KMS-11 (cell line): Measurements from ENCODE around the gene MTNR1B.

Source experiments
- H2AFZ ChIP-seq: fragments of 200-600 bp; sonication (generic); 2 replicates; pipeline ENCODE4 v1.6.1; 2016; ENCODE audit warnings: antibody characterized with exemption, mixed run types, low read depth
- H3K27ac ChIP-seq: fragments of 200-600 bp; sonication (generic); 2 replicates; pipeline ENCODE4 v1.6.1; 2016; ENCODE audit warnings: mild to moderate bottlenecking, mixed run types
- H3K27me3 ChIP-seq: fragments of 200-600 bp; sonication (generic); 2 replicates; pipeline ENCODE4 v1.6.1; 2017; ENCODE audit warnings: mild to moderate bottlenecking, low read depth, mixed run types, moderate library complexity; ENCODE audit not compliant: insufficient read depth
- H3K36me3 ChIP-seq: fragments of 200-600 bp; sonication (generic); 2 replicates; pipeline ENCODE4 v1.6.1; 2017; ENCODE audit warnings: mild to moderate bottlenecking, mixed run types; ENCODE audit not compliant: insufficient read depth
- H3K4me1 ChIP-seq: fragments of 200-600 bp; sonication (generic); 2 replicates; pipeline ENCODE4 v1.6.1; 2016; ENCODE audit warnings: mild to moderate bottlenecking, low read depth, mixed run types; ENCODE audit not compliant: poor library complexity, severe bottlenecking
- H3K4me2 ChIP-seq: fragments of 200-600 bp; sonication (generic); 2 replicates; pipeline ENCODE4 v1.7.0; 2016; ENCODE audit warnings: mild to moderate bottlenecking, mixed run types
- H3K4me3 ChIP-seq: fragments of 200-600 bp; sonication (generic); IDR thresholded peaks from 2 replicates; pipeline ENCODE4 v1.6.1; 2017; ENCODE audit warnings: low read depth, low read length, mixed read lengths; ENCODE audit not compliant: insufficient read depth
- H3K79me2 ChIP-seq: fragments of 200-600 bp; sonication (generic); 2 replicates; pipeline ENCODE4 v1.6.1; 2016; ENCODE audit warnings: low read depth, mixed run types; ENCODE audit not compliant: insufficient read depth
- H3K9ac ChIP-seq: fragments of 200-600 bp; sonication (generic); 2 replicates; pipeline ENCODE4 v1.6.1; 2016; ENCODE audit warnings: mild to moderate bottlenecking, mixed run types
- H4K20me1 ChIP-seq: fragments of 200-600 bp; sonication (generic); 2 replicates; pipeline ENCODE4 v1.6.1; 2016; ENCODE audit warnings: mild to moderate bottlenecking, mixed run types; ENCODE audit not compliant: insufficient read depth
- CTCF ChIP-seq: fragments of 200-600 bp; sonication (generic); conservative IDR thresholded peaks from 2 replicates; pipeline ENCODE4 v1.6.1; 2017; ENCODE audit warnings: low read depth, mild to moderate bottlenecking, antibody characterized with exemption, low read length, moderate library complexity, mixed read lengths

Gene MTNR1B

GRCh38 chr11:92976681-92977080 lies 7.2 kb downstream of the MTNR1B start:
- Histone ChIP-seq H3K79me2 (no peaks in the 10 kb centered on the region), H2AFZ (no peak overlapping the region), H3K9ac (no peak overlapping the region), H3K27ac (no peak overlapping the region), H3K36me3 (no peaks in the 10 kb centered on the region), H3K4me2 (no peak overlapping the region), H3K4me3 (no peak overlapping the region), H3K4me1 (no peaks in the 10 kb centered on the region), H3K27me3 (no peaks in the 10 kb centered on the region), H4K20me1 (no peaks in the 10 kb centered on the region)
- TF ChIP-seq CTCF = no peak

GRCh38 chr11:92977401-92977800 lies 8.0 kb downstream of the MTNR1B start:
- H2AFZ ChIP-seq = no peak overlapping the region
- no peaks in the 10 kb centered on the region for H3K4me1 ChIP-seq
- H3K4me2 ChIP-seq = no peak overlapping the region
- H4K20me1 ChIP-seq = no peaks in the 10 kb centered on the region
- H3K36me3 ChIP-seq = no peaks in the 10 kb centered on the region
- H3K27me3 ChIP-seq = no peaks in the 10 kb centered on the region
- no peaks in the 10 kb centered on the region for H3K79me2 ChIP-seq
- TF ChIP-seq CTCF = no peak
- no peak overlapping the region for H3K4me3 ChIP-seq
- no peak overlapping the region for H3K27ac ChIP-seq
- no peak overlapping the region for H3K9ac ChIP-seq

DNA sequence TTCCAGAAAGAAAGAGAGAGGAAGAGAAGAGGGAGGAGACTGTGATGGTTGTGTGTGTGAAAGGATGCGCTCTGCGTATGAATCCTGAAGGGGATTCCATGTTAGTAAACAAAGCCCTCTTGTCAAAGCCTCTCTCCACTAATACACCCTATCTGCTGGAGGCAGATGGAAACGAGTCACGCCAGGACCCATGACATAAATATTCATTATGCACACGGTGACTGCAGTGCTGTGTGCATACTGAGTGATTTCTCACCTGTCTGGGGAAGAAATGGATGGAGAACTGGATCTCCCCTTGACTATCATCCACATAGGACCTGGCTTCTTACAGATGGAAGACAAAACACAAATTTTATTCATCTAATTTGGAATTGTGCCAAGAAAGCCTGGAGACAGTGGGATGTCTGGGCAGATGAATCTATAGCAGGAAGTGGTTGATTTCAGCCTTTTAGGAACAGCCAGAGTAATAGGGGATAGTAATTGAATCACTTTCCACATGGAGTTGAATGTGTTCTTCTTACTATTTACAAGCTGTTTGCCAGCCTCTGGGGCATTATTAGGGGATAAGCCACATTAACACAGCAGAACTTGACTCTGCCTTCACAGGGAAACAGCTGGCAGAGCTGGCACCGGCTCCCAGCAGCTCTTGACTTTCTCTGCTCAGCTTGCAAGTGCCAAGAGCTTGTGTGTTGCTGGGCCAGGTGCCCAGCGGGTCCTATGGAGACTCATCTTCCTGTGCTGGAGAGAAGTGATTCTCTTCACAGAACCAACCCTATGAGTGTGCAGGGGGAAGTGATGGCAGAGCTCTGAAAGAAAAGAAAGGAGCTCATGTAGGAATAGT lies 9.0 kb downstream of the MTNR1B start:
- Histone ChIP-seq H2AFZ (no peak overlapping the region), H4K20me1 (no peaks in the 10 kb centered on the region), H3K4me1 (no peaks in the 10 kb centered on the region), H3K4me3 (no peak overlapping the region), H3K27ac (no peak overlapping the region), H3K4me2 (no peak overlapping the region), H3K36me3 (no peaks in the 10 kb centered on the region), H3K27me3 (no peaks in the 10 kb centered on the region), H3K9ac (no peak overlapping the region), H3K79me2 (no peaks in the 10 kb centered on the region)
- no peak for TF ChIP-seq CTCF

GRCh38 chr11:92979176-92979575 lies 9.7 kb downstream of the MTNR1B start:
- no peak overlapping the region for H3K4me2 ChIP-seq
- no peak overlapping the region for H3K27ac ChIP-seq
- H3K9ac ChIP-seq = no peak overlapping the region
- H3K27me3 ChIP-seq = no peaks in the 10 kb centered on the region
- no peak overlapping the region for H2AFZ ChIP-seq
- H3K79me2 ChIP-seq = no peaks in the 10 kb centered on the region
- H3K4me1 ChIP-seq = no peaks in the 10 kb centered on the region
- no peak overlapping the region for H3K4me3 ChIP-seq
- H3K36me3 ChIP-seq = no peaks in the 10 kb centered on the region
- no peak for TF ChIP-seq CTCF
- H4K20me1 ChIP-seq = no peaks in the 10 kb centered on the region
